Effector memory CD8-positive, alpha-beta T cell (primary cell): ENCODE results near the gene CELA2A.
"Not testable (repeated sequence)": the region's sequence is repeated elsewhere in the genome, so short reads cannot be mapped to it uniquely, and the experiment has no call there.

Experiments used
- ATAC-seq: fragments of 150-1000 bp; cut with Tn5 transposase; replicated peaks from 2 replicates; pipeline ENCODE4 v1.10.0; 2021; ENCODE audit warnings: mild to moderate bottlenecking, moderate library complexity
- DNase-seq, 3 experiments: peaks; one replicate each; pipeline ENCODE4 v3.0.0; 2021
- H3K27ac Mint-ChIP-seq, 2 donors: one replicate each; pipeline ENCODE4 v1.8.0; 2022; ENCODE audit warnings: mild to moderate bottlenecking in 2 of 2, mixed read lengths in 2 of 2, moderate library complexity in 2 of 2
- H3K27me3 Mint-ChIP-seq, 2 donors: one replicate each; pipeline ENCODE4 v1.8.0; 2022; ENCODE audit warnings: mixed read lengths in 2 of 2
- H3K36me3 Mint-ChIP-seq: one replicate; pipeline ENCODE4 v1.8.0; 2022; ENCODE audit warnings: mild to moderate bottlenecking, moderate library complexity, mixed read lengths; ENCODE audit not compliant: insufficient read depth
- H3K4me1 Mint-ChIP-seq, 2 donors: one replicate each; pipeline ENCODE4 v1.8.0; 2022; ENCODE audit warnings: low read depth in 2 of 2, mixed read lengths in 2 of 2
- H3K4me3 Mint-ChIP-seq, 2 donors: one replicate each; pipeline ENCODE4 v1.8.0; 2022; ENCODE audit warnings: mild to moderate bottlenecking in 2 of 2, mixed read lengths in 2 of 2, moderate library complexity in 2 of 2
- H3K9me3 Mint-ChIP-seq, 2 donors: one replicate each; pipeline ENCODE4 v1.8.0; 2022; ENCODE audit warnings: mixed read lengths in 2 of 2

The CELA2A gene

GRCh38 chr1:15455522-15455921, 1.0 kb upstream of the CELA2A start:
- no peak for ATAC-seq
- H3K27ac Mint-ChIP-seq: no peak overlapping the region

GRCh38 chr1:15457585-15457984, 1.1 kb downstream of the CELA2A start:
- H3K9me3 Mint-ChIP-seq: no peaks in the 10 kb centered on the region
- no peak overlapping the region for H3K27ac Mint-ChIP-seq
- H3K4me1 Mint-ChIP-seq: peaks cover 0 to 1% of the 10 kb centered on the region in 2 donors
- peaks cover 4% of the 10 kb centered on the region for H3K36me3 Mint-ChIP-seq
- peaks cover 0 to 39% of the 10 kb centered on the region in 2 donors for H3K27me3 Mint-ChIP-seq
- no peak for DNase-seq
- ATAC-seq: no peak
- no peak overlapping the region for H3K4me3 Mint-ChIP-seq

More at GRCh38 chr1:15455522-15455921, 1.0 kb upstream of the CELA2A start:
- no peak for DNase-seq
- Mint-ChIP-seq H3K36me3 (peaks cover 4% of the 10 kb centered on the region), H3K27me3 (peaks cover 0 to 44% of the 10 kb centered on the region in 2 donors), H3K9me3 (no peaks in the 10 kb centered on the region), H3K4me3 (no peak overlapping the region), H3K4me1 (peaks cover 0 to 1% of the 10 kb centered on the region in 2 donors)

- H3K27ac Mint-ChIP-seq: not testable (repeated sequence)
Observed at GRCh38 chr1:15458388-15458787, 1.9 kb downstream of the CELA2A start.

GRCh38 chr1:15459771-15460707, 3.5 kb downstream of the CELA2A start:
- ATAC-seq (no peak), DNase-seq (no peak)
- peaks cover 5 to 48% of the 10 kb centered on the region in 2 donors for H3K27me3 Mint-ChIP-seq
- no peak overlapping the region for H3K27ac Mint-ChIP-seq
- peaks cover 4% of the 10 kb centered on the region for H3K36me3 Mint-ChIP-seq
- no peak overlapping the region for H3K4me3 Mint-ChIP-seq
- H3K4me1 Mint-ChIP-seq: peaks cover 0 to 1% of the 10 kb centered on the region in 2 donors
- no peaks in the 10 kb centered on the region for H3K9me3 Mint-ChIP-seq

More at GRCh38 chr1:15458388-15458787, 1.9 kb downstream of the CELA2A start:
- H3K4me3 Mint-ChIP-seq, ATAC-seq, DNase-seq, H3K4me1 Mint-ChIP-seq, H3K36me3 Mint-ChIP-seq, H3K9me3 Mint-ChIP-seq: not testable (repeated sequence)
- peaks cover 0 to 39% of the 10 kb centered on the region in 2 donors for H3K27me3 Mint-ChIP-seq

DNA sequence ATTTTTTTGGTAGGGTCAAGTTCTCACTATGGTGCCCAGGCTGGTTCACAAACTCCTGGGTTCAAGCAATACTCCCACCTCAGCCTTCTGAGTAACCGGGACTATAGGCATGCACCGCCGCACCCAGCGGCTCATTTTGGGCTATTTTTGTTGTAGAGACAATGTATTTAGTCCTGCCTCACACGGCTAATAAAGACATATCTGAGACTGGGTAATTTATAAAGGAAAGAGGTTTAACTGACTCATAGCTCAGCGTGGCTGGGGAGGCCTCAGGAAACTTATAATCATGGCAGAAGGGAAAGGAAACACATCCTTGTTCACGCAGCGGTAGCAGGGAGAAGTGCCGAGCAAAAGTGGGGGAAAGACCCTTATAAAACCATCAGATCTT, 4.2 kb downstream of the CELA2A start:
- peaks cover 6 to 51% of the 10 kb centered on the region in 2 donors for H3K27me3 Mint-ChIP-seq
- H3K4me1 Mint-ChIP-seq: peaks cover 0 to 1% of the 10 kb centered on the region in 2 donors
- ATAC-seq: no peak
- no peaks in the 10 kb centered on the region for H3K9me3 Mint-ChIP-seq
- no peak overlapping the region for H3K27ac Mint-ChIP-seq
- no peak for DNase-seq
- H3K36me3 Mint-ChIP-seq: peaks cover 4% of the 10 kb centered on the region
- H3K4me3 Mint-ChIP-seq: no peak overlapping the region

- not testable (repeated sequence) for H3K4me3 Mint-ChIP-seq, DNase-seq, H3K4me1 Mint-ChIP-seq, H3K9me3 Mint-ChIP-seq, ATAC-seq, H3K27ac Mint-ChIP-seq, H3K36me3 Mint-ChIP-seq
- H3K27me3 Mint-ChIP-seq: peaks cover 11 to 44% of the 10 kb centered on the region in 2 donors
Observed at GRCh38 chr1:15463064-15463800, 6.7 kb downstream of the CELA2A start.

DNA sequence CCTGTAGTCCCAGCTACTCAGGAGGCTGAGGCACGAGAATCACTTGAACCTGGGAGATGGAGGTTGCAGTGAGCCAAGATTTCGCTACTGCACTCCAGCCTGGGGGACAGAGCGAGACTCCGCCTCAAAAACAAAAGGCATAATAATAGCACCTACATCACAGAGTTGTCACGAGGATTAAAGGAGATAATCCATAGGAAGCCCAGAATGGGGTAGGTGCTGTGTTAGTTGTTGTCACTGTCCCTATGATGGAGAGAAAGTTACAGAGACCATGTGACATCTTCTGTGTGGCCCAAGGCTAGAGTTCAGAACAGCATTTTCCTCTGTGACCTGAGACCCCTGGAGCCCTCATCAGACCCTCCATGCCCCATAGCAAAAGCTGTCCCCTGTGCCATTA, 7.4 kb downstream of the CELA2A start:
- not testable (repeated sequence) for H3K27ac Mint-ChIP-seq

GRCh38 chr1:15465674-15466073, 9.1 kb downstream of the CELA2A start:
- no peak overlapping the region for H3K27ac Mint-ChIP-seq
- no peaks in the 10 kb centered on the region for H3K4me1 Mint-ChIP-seq
- no peak for ATAC-seq
- H3K4me3 Mint-ChIP-seq: no peak overlapping the region
- no peaks in the 10 kb centered on the region for H3K9me3 Mint-ChIP-seq
- DNase-seq: no peak
- peaks cover 11 to 44% of the 10 kb centered on the region in 2 donors for H3K27me3 Mint-ChIP-seq
- H3K36me3 Mint-ChIP-seq: peaks cover under 1% of the 10 kb centered on the region

More for the DNA sequence above, 7.4 kb downstream of the CELA2A start:
- not testable (repeated sequence) for H3K4me3 Mint-ChIP-seq, DNase-seq, H3K36me3 Mint-ChIP-seq, H3K9me3 Mint-ChIP-seq, H3K4me1 Mint-ChIP-seq, ATAC-seq
- H3K27me3 Mint-ChIP-seq: peaks cover 11 to 44% of the 10 kb centered on the region in 2 donors

DNA sequence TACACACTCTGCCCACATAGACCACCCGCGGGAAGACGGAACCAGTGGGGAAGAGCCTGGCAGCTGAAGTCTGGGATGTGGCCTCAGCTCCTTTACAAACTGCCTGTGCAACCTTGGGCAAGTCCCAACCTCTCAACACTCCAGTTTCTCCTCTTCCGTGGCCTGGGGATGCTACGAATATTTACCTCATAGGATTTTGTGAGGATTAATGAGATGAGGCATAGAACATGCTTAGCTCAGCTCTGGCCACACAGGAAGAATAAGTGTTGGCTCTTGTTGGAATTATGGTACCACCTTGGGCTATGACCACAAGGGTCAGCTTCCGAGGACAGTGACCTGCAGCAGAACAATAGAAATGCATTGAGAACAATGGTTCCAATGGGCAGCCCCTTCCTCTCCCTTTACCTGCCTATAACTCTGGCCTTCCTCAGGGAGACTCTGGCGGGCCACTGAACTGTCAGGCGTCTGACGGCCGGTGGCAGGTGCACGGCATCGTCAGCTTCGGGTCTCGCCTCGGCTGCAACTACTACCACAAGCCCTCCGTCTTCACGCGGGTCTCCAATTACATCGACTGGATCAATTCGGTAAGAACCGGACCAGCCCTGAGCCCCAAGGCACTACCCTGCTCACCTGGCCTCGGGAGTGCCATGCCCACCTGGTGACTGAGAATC, 10.6 kb downstream of the CELA2A start:
- not testable (repeated sequence) for H3K4me3 Mint-ChIP-seq, ATAC-seq, H3K27ac Mint-ChIP-seq, DNase-seq, H3K36me3 Mint-ChIP-seq, H3K4me1 Mint-ChIP-seq, H3K9me3 Mint-ChIP-seq
- H3K27me3 Mint-ChIP-seq: peaks cover 11 to 36% of the 10 kb centered on the region in 2 donors

DNA sequence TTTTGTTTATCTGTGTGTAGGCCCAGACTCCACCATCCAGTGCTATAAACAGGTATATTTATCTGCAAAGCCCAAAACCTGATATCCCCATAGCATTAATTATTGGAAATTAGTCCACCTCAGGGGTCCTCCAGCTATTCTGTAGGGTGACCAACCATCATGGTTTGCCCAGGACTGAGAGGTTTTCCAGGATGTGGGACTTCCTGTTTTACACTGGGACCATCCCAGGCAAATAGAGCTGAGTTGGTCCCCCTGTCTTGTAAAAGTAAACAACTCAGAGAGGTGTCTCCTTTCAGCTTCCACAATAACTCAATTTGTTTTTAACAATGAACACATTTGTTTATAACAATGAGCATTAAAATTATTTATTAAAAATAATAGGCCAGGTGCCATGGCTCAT, 11.6 kb downstream of the CELA2A start:
- Mint-ChIP-seq H3K36me3 (peaks cover 2% of the 10 kb centered on the region), H3K27ac (no peak overlapping the region), H3K4me1 (no peaks in the 10 kb centered on the region), H3K27me3 (peaks cover 11 to 36% of the 10 kb centered on the region in 2 donors), H3K9me3 (no peaks in the 10 kb centered on the region), H3K4me3 (no peak overlapping the region)
- no peak for ATAC-seq
- no peak for DNase-seq

- no peak for DNase-seq
- no peak for ATAC-seq
- H3K4me3 Mint-ChIP-seq: no peak overlapping the region
- no peak overlapping the region for H3K27ac Mint-ChIP-seq
- H3K36me3 Mint-ChIP-seq: peaks cover 2% of the 10 kb centered on the region
- H3K27me3 Mint-ChIP-seq: peaks cover 11 to 30% of the 10 kb centered on the region in 2 donors
- H3K9me3 Mint-ChIP-seq: no peaks in the 10 kb centered on the region
- H3K4me1 Mint-ChIP-seq: no peaks in the 10 kb centered on the region
Observed at GRCh38 chr1:15469361-15469760, 12.8 kb downstream of the CELA2A start.

GRCh38 chr1:15469821-15470448, 13.4 kb downstream of the CELA2A start:
- not testable (repeated sequence) for H3K27ac Mint-ChIP-seq, H3K36me3 Mint-ChIP-seq, ATAC-seq, DNase-seq, H3K4me3 Mint-ChIP-seq, H3K4me1 Mint-ChIP-seq, H3K9me3 Mint-ChIP-seq
- H3K27me3 Mint-ChIP-seq: peaks cover 6 to 27% of the 10 kb centered on the region in 2 donors

- not testable (repeated sequence) for DNase-seq, H3K27ac Mint-ChIP-seq, H3K4me1 Mint-ChIP-seq, H3K9me3 Mint-ChIP-seq, ATAC-seq, H3K4me3 Mint-ChIP-seq, H3K36me3 Mint-ChIP-seq
- H3K27me3 Mint-ChIP-seq: peaks cover 2 to 17% of the 10 kb centered on the region in 2 donors
Observed at GRCh38 chr1:15471067-15471466, 14.5 kb downstream of the CELA2A start.
